ENCODE data around the gene TPMT.

GRCh38 chr6:18096423-18096822 is 58.5 kb downstream of the TPMT start:
- TF ChIP-seq CTCF (IDR thresholded peaks at IDR 0.05; ENCODE audit: insufficient read depth, low read depth, low read length) (no peak), EZH2 (IDR thresholded peaks at IDR 0.05; ENCODE audit: insufficient read depth, low read length) (no peak)
